Neural progenitor cell (in vitro differentiated cells): ENCODE measurements around the gene TRAF1. TPM values are rescaled to one million over a fixed set of nuclear protein-coding genes. Genes with fewer than 3 reads are reported as not detected.

Experiments used
- DNase-seq: peaks from one replicate; pipeline ENCODE4 v3.0.0-alpha.2; 2016; ENCODE audit warnings: low spot score
- H2AFZ ChIP-seq: fragments of 200-600 bp; sonication (generic); replicated peaks from 2 replicates; pipeline ENCODE4 v1.6.1; 2016; ENCODE audit warnings: antibody characterized with exemption
- H3F3A ChIP-seq: fragments of 200-600 bp; sonication (generic); 2 replicates; pipeline ENCODE4 v1.6.1; 2016; ENCODE audit warnings: antibody characterized with exemption, low read depth
- H3K27ac ChIP-seq: fragments of 200-600 bp; sonication (generic); 2 replicates; pipeline ENCODE4 v1.5.1; 2016; ENCODE audit warnings: mild to moderate bottlenecking
- H3K27me3 ChIP-seq: fragments of 200-600 bp; sonication (generic); 2 replicates; pipeline ENCODE4 v1.6.1; 2016; ENCODE audit warnings: mild to moderate bottlenecking, moderate library complexity
- H3K36me3 ChIP-seq: fragments of 200-600 bp; sonication (generic); 2 replicates; pipeline ENCODE4 v1.5.1; 2016
- H3K4me1 ChIP-seq: fragments of 200-600 bp; sonication (generic); 2 replicates; pipeline ENCODE4 v1.6.1; 2016; ENCODE audit warnings: mixed run types
- H3K4me2 ChIP-seq: fragments of 200-600 bp; sonication (generic); 2 replicates; pipeline ENCODE4 v1.6.1; 2016
- H3K4me3 ChIP-seq: fragments of 200-600 bp; sonication (generic); 2 replicates; pipeline ENCODE4 v1.5.1; 2016
- H3K79me2 ChIP-seq: fragments of 200-600 bp; sonication (generic); 2 replicates; pipeline ENCODE4 v1.6.1; 2016; ENCODE audit warnings: low read depth
- H3K9ac ChIP-seq: fragments of 200-600 bp; sonication (generic); 2 replicates; pipeline ENCODE4 v1.6.1; 2016
- H3K9me3 ChIP-seq: fragments of 200-600 bp; sonication (generic); 2 replicates; pipeline ENCODE4 v1.5.1; 2016; ENCODE audit warnings: low read depth
- H4K20me1 ChIP-seq: fragments of 200-600 bp; sonication (generic); 2 replicates; pipeline ENCODE4 v1.6.1; 2016; ENCODE audit warnings: low read depth
- H3K27ac Mint-ChIP-seq: 3 replicates; pipeline ENCODE4 v1.8.0; 2021; ENCODE audit warnings: mixed read lengths
- H3K27me3 Mint-ChIP-seq: 2 replicates; pipeline ENCODE4 v1.8.0; 2022; ENCODE audit warnings: low read depth, mild to moderate bottlenecking, inconsistent platforms, moderate library complexity, mixed read lengths; ENCODE audit not compliant: insufficient read depth
- H3K36me3 Mint-ChIP-seq: 3 replicates; pipeline ENCODE4 v1.8.0; 2021; ENCODE audit warnings: mixed read lengths
- H3K4me1 Mint-ChIP-seq: 3 replicates; pipeline ENCODE4 v1.8.0; 2021; ENCODE audit warnings: mixed read lengths
- H3K4me3 Mint-ChIP-seq: 3 replicates; pipeline ENCODE4 v1.8.0; 2021; ENCODE audit warnings: mild to moderate bottlenecking, moderate library complexity, mixed read lengths
- H3K9me3 Mint-ChIP-seq: 3 replicates; pipeline ENCODE4 v1.8.0; 2020; ENCODE audit warnings: mixed read lengths
- EZH2 ChIP-seq: fragments of 200-600 bp; sonication (generic); IDR thresholded peaks from 2 replicates; pipeline ENCODE4 v1.6.1; 2017; ENCODE audit warnings: antibody characterized with exemption, mild to moderate bottlenecking, moderate library complexity
- EZH2phosphoT487 ChIP-seq: fragments of 200-600 bp; sonication (generic); IDR thresholded peaks from 2 replicates; pipeline ENCODE4 v1.6.1; 2017; ENCODE audit warnings: antibody characterized with exemption
- total RNA-seq: library from RNA; depleted of rRNA; stranded (reverse); fragments of >200 nt; gene quantifications from 2 replicates; pipeline ENCODE4 v1.2.3, GENCODE V29; 2015; ENCODE audit warnings: low replicate concordance
- TF ChIP-seq, protein P1 (sequence below): fragments of 200-600 bp; sonication (generic); IDR thresholded peaks from 2 replicates; pipeline ENCODE4 v1.5.1; 2017; ENCODE audit warnings: antibody characterized with exemption, mild to moderate bottlenecking

TRAF1 gene
- total RNA-seq, 1 donor from 2014 or later, result 3.2 TPM

DNA sequence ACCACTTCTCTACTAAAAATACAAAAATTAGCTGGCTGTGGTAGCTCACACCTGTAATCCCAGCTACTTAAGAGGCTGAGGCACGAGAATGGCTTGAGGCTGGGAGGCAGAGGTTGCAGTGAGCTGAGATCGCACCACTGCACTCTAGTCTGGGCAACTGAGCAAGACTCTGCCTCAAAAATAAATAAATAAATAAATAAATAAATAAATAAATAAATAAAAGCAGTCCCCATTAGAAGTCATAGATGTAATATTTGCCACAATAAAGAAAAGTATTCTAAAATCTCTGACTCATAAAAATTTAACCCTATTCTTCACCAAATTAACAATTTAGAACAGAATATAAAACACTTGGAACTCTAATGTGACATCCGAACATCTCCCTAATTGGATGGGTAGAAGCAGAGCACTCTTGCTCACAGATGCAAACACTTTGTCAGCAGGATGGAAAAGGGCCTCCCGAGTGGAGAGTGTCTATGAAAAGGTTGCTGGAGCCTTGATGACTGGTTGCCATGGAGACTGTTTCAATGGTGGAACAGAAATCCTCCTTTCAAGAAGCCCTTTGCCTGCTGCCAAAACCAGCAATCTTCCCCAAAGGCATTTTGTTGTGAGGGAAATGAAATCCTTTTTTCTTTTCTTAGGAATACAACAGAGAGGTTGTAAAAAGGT lies 38.9 kb upstream of the TRAF1 start:
- Mint-ChIP-seq H3K27ac (peak overlapping the region; percentile 99), H3K4me3 (peak overlapping the region; percentile 61), H3K4me1 (peaks cover 38% of the 10 kb centered on the region), H3K9me3 (no peaks in the 10 kb centered on the region), H3K36me3 (peaks cover 9% of the 10 kb centered on the region), H3K27me3 (peaks cover 2% of the 10 kb centered on the region)
- Histone ChIP-seq H3K36me3 (no peaks in the 10 kb centered on the region), H3K4me2 (peak overlapping the region; percentile 69), H3K9ac (no peak overlapping the region), H3K9me3 (no peaks in the 10 kb centered on the region), H3K4me1 (peaks cover 34% of the 10 kb centered on the region), H3K27ac (peak overlapping the region; percentile 69), H4K20me1 (no peaks in the 10 kb centered on the region), H3K27me3 (no peaks in the 10 kb centered on the region), H2AFZ (no peak overlapping the region), H3K79me2 (no peaks in the 10 kb centered on the region), H3K4me3 (peak overlapping the region; percentile 33), H3F3A (peaks cover 32% of the 10 kb centered on the region)
- TF ChIP-seq, protein P1, sequence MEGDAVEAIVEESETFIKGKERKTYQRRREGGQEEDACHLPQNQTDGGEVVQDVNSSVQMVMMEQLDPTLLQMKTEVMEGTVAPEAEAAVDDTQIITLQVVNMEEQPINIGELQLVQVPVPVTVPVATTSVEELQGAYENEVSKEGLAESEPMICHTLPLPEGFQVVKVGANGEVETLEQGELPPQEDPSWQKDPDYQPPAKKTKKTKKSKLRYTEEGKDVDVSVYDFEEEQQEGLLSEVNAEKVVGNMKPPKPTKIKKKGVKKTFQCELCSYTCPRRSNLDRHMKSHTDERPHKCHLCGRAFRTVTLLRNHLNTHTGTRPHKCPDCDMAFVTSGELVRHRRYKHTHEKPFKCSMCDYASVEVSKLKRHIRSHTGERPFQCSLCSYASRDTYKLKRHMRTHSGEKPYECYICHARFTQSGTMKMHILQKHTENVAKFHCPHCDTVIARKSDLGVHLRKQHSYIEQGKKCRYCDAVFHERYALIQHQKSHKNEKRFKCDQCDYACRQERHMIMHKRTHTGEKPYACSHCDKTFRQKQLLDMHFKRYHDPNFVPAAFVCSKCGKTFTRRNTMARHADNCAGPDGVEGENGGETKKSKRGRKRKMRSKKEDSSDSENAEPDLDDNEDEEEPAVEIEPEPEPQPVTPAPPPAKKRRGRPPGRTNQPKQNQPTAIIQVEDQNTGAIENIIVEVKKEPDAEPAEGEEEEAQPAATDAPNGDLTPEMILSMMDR, result no peak
- TF ChIP-seq EZH2 (no peak), EZH2phosphoT487 (no peak)
- peak; percentile 92 for DNase-seq

- Mint-ChIP-seq H3K9me3 (no peaks in the 10 kb centered on the region), H3K4me3 (no peak overlapping the region), H3K36me3 (peaks cover 26% of the 10 kb centered on the region), H3K27me3 (peaks cover 2% of the 10 kb centered on the region), H3K4me1 (peaks cover 35% of the 10 kb centered on the region), H3K27ac (peak overlapping the region; percentile 11)
- Histone ChIP-seq H3K4me2 (no peak overlapping the region), H3K4me3 (no peak overlapping the region), H3K79me2 (no peaks in the 10 kb centered on the region), H3K36me3 (no peaks in the 10 kb centered on the region), H3K9ac (no peak overlapping the region), H3F3A (peaks cover 22% of the 10 kb centered on the region), H4K20me1 (no peaks in the 10 kb centered on the region), H2AFZ (no peak overlapping the region), H3K27me3 (no peaks in the 10 kb centered on the region), H3K4me1 (peaks cover 30% of the 10 kb centered on the region), H3K9me3 (no peaks in the 10 kb centered on the region), H3K27ac (no peak overlapping the region)
- TF ChIP-seq EZH2 (no peak), EZH2phosphoT487 (no peak)
- TF ChIP-seq, protein P1, result no peak
- no peak for DNase-seq
Observed at GRCh38 chr9:120961936-120962335, 35.3 kb upstream of the TRAF1 start.

DNA sequence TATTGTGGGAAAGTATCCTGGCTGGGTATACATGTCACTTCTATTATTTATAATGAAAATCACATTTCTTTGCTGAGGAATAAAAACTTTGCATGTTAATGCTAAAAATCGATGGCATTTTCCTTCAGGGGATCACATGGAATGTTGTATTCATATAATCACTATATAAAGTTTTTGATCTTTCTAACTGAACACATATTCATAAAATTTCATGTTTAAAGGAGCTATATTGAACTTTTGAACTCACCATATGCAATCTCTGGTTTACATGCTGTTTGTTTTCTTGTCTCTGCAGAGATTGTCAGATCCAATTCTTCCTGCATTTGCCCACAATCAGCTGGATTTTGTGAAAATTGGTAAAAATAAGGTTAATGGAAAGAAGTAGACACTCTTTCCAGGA lies 33.4 kb upstream of the TRAF1 start:
- H2AFZ ChIP-seq, result no peak overlapping the region
- Mint-ChIP-seq H3K4me1 (peaks cover 20% of the 10 kb centered on the region), H3K9me3 (no peaks in the 10 kb centered on the region), H3K27me3 (no peaks in the 10 kb centered on the region), H3K27ac (no peak overlapping the region), H3K4me3 (no peak overlapping the region), H3K36me3 (peaks cover 26% of the 10 kb centered on the region)
- no peak overlapping the region for H3K9ac ChIP-seq
- H3K9me3 ChIP-seq, result no peaks in the 10 kb centered on the region
- DNase-seq, result no peak
- peaks cover 11% of the 10 kb centered on the region for H3K4me1 ChIP-seq
- no peak overlapping the region for H3K4me2 ChIP-seq
- H3K36me3 ChIP-seq, result no peaks in the 10 kb centered on the region
- no peak overlapping the region for H3K4me3 ChIP-seq
- H3K79me2 ChIP-seq, result no peaks in the 10 kb centered on the region
- H3F3A ChIP-seq, result peaks cover 3% of the 10 kb centered on the region
- no peaks in the 10 kb centered on the region for H3K27me3 ChIP-seq
- H4K20me1 ChIP-seq, result no peaks in the 10 kb centered on the region
- no peak overlapping the region for H3K27ac ChIP-seq
- TF ChIP-seq, protein P1, result no peak
- TF ChIP-seq EZH2phosphoT487, result no peak
